HepG2 (cell line): ENCODE data around the gene LUC7L2. TPM values are rescaled to one million over a fixed set of nuclear protein-coding genes. Genes with fewer than 3 reads are reported as not detected.

Experiments
- ARNTL ChIP-seq: sonication (generic); formaldehyde crosslinking; IDR thresholded peaks from 2 replicates; pipeline ENCODE4 v1.4.0; 2020; ENCODE audit warnings: mild to moderate bottlenecking, missing genetic modification reagents
- NFYB ChIP-seq: sonication (generic); formaldehyde crosslinking; IDR thresholded peaks from 2 replicates; pipeline ENCODE4 v1.4.0; 2020; ENCODE audit warnings: missing genetic modification reagents
- NFYC ChIP-seq: IDR thresholded peaks from 2 replicates; pipeline ENCODE4 v1.6.1; 2016; ENCODE audit warnings: missing genetic modification reagents, missing compliant biosample characterization
- PAX8 ChIP-seq: sonication (generic); formaldehyde crosslinking; IDR thresholded peaks from 2 replicates; pipeline ENCODE4 v1.8.0; 2022; ENCODE audit warnings: mild to moderate bottlenecking, missing genetic modification reagents, borderline replicate concordance
- RFXANK ChIP-seq: IDR thresholded peaks from 2 replicates; pipeline ENCODE4 v1.6.1; 2016
- XRCC5 ChIP-seq: fragments of 200-400 bp; formaldehyde crosslinking; optimal IDR thresholded peaks from 2 replicates; pipeline ENCODE3; 2017; ENCODE audit warnings: mild to moderate bottlenecking, low read length
- ZFP37 ChIP-seq: sonication (generic); formaldehyde crosslinking; IDR thresholded peaks from 2 replicates; pipeline ENCODE4 v1.4.0; 2020; ENCODE audit warnings: missing genetic modification reagents, borderline replicate concordance
- ZNF431 ChIP-seq: sonication (generic); formaldehyde crosslinking; IDR thresholded peaks from 2 replicates; pipeline ENCODE4 v1.9.0; 2022; ENCODE audit warnings: missing genetic modification reagents, low read depth, mild to moderate bottlenecking, borderline replicate concordance
- ZNF441 ChIP-seq: sonication (generic); formaldehyde crosslinking; IDR thresholded peaks from 2 replicates; pipeline ENCODE4 v1.7.0; 2021; ENCODE audit warnings: missing genetic modification reagents, borderline replicate concordance
- polyA plus RNA-seq, 8 experiments: library from polyadenylated mRNA; depleted of rRNA in 3 of 8; stranded (reverse) in 7 of 8; unstranded in 1 of 8; fragments of >200 nt; fragmentation: Illumina TruSeq in 4 of 8; extraction: Trizol in 4 of 8; gene quantifications; 2 replicates each; pipeline versions ENCODE4 v1.2.1 to v1.2.3, GENCODE V29; 2011 to 2016; ENCODE audit warnings: low read depth in 4 of 8, missing spikeins in 1 of 8, mixed read lengths in 1 of 8; ENCODE audit not compliant: insufficient read depth in 1 of 8
- total RNA-seq, 5 experiments: library from RNA; depleted of rRNA; stranded (reverse); fragments of >200 nt; fragmentation: Illumina TruSeq; extraction: Trizol; gene quantifications; 2 replicates each; pipeline ENCODE4 v1.2.3, GENCODE V29; 2016; ENCODE audit warnings: low read depth in 1 of 5
- TF ChIP-seq, protein P1 (sequence below): sonication (generic); formaldehyde crosslinking; IDR thresholded peaks from 2 replicates; pipeline ENCODE4 v1.5.1; 2020; ENCODE audit warnings: mild to moderate bottlenecking, moderate library complexity, missing genetic modification reagents
- TF ChIP-seq, protein P2 (sequence below): sonication (generic); formaldehyde crosslinking; IDR thresholded peaks from 2 replicates; pipeline ENCODE4 v1.4.0; 2020; ENCODE audit warnings: missing genetic modification reagents
- TF ChIP-seq, protein P3 (sequence below): sonication (generic); formaldehyde crosslinking; IDR thresholded peaks from 2 replicates; pipeline ENCODE4 v1.8.1; 2023; ENCODE audit warnings: mild to moderate bottlenecking, missing genetic modification reagents
- TF ChIP-seq, protein P4 (sequence below): sonication (generic); formaldehyde crosslinking; IDR thresholded peaks from 2 replicates; pipeline ENCODE4 v1.9.0; 2021; ENCODE audit warnings: mild to moderate bottlenecking, missing genetic modification reagents
- TF ChIP-seq, protein P5 (sequence below): sonication (generic); formaldehyde crosslinking; IDR thresholded peaks from 2 replicates; pipeline ENCODE4 v1.4.0; 2020; ENCODE audit warnings: missing genetic modification reagents

LUC7L2 gene
- total and polyA plus RNA-seq, 2 of the 13 experiments (the other 11 are each of a cell fraction or from before 2014, with no cell fraction given): 17.9 to 50.7 TPM

DNA sequence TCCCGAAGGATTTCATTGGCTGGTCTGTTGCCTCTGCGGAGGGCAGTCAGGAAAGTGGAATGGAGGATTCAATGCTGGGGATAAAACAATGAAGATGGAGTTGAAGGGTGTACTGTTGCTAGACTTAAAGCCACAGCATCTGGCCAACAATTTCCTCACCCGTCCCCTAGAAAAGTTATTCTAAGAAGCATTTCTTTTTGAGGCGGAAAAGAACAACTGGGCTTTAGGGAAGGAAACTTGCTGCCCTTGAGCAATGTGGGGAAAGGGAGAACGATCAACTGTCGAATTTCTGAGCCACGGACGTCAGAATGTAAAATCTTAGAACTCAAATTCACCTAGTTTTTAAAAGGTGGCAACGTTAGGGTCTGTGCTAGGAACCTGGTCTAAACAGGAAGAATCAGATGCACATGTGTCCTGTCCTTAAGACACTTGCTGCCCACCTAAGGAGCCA, 17.9 kb upstream of the LUC7L2 start (continued):
- TF ChIP-seq, protein P1, sequence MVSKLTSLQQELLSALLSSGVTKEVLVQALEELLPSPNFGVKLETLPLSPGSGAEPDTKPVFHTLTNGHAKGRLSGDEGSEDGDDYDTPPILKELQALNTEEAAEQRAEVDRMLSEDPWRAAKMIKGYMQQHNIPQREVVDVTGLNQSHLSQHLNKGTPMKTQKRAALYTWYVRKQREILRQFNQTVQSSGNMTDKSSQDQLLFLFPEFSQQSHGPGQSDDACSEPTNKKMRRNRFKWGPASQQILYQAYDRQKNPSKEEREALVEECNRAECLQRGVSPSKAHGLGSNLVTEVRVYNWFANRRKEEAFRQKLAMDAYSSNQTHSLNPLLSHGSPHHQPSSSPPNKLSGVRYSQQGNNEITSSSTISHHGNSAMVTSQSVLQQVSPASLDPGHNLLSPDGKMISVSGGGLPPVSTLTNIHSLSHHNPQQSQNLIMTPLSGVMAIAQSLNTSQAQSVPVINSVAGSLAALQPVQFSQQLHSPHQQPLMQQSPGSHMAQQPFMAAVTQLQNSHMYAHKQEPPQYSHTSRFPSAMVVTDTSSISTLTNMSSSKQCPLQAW: 0 out of 2 replicates have a peak, but pooled peaks have one; percentile 1
- TF ChIP-seq NFYC (CRISPR knock-in tag) (peak; percentile 81), PAX8 (CRISPR knock-in tag) (no peak), ZFP37 (no peak), RFXANK (CRISPR knock-in tag) (peak; percentile 49; the same call in 1 of the 2 replicates), ZNF431 (CRISPR knock-in tag) (0 out of 2 replicates have a peak, but pooled peaks have one; percentile 14), XRCC5 (peak; percentile 27), ZNF441 (CRISPR knock-in tag) (no peak), ARNTL (CRISPR knock-in tag) (no peak), NFYB (CRISPR knock-in tag) (peak; percentile 90)
- TF ChIP-seq, protein P2, sequence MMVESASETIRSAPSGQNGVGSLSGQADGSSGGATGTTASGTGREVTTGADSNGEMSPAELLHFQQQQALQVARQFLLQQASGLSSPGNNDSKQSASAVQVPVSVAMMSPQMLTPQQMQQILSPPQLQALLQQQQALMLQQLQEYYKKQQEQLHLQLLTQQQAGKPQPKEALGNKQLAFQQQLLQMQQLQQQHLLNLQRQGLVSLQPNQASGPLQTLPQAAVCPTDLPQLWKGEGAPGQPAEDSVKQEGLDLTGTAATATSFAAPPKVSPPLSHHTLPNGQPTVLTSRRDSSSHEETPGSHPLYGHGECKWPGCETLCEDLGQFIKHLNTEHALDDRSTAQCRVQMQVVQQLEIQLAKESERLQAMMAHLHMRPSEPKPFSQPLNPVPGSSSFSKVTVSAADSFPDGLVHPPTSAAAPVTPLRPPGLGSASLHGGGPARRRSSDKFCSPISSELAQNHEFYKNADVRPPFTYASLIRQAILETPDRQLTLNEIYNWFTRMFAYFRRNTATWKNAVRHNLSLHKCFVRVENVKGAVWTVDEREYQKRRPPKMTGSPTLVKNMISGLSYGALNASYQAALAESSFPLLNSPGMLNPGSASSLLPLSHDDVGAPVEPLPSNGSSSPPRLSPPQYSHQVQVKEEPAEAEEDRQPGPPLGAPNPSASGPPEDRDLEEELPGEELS (CRISPR knock-in tag): no peak
- TF ChIP-seq, protein P3, sequence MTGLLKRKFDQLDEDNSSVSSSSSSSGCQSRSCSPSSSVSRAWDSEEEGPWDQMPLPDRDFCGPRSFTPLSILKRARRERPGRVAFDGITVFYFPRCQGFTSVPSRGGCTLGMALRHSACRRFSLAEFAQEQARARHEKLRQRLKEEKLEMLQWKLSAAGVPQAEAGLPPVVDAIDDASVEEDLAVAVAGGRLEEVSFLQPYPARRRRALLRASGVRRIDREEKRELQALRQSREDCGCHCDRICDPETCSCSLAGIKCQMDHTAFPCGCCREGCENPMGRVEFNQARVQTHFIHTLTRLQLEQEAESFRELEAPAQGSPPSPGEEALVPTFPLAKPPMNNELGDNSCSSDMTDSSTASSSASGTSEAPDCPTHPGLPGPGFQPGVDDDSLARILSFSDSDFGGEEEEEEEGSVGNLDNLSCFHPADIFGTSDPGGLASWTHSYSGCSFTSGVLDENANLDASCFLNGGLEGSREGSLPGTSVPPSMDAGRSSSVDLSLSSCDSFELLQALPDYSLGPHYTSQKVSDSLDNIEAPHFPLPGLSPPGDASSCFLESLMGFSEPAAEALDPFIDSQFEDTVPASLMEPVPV (CRISPR knock-in tag): no peak
- TF ChIP-seq, protein P4, sequence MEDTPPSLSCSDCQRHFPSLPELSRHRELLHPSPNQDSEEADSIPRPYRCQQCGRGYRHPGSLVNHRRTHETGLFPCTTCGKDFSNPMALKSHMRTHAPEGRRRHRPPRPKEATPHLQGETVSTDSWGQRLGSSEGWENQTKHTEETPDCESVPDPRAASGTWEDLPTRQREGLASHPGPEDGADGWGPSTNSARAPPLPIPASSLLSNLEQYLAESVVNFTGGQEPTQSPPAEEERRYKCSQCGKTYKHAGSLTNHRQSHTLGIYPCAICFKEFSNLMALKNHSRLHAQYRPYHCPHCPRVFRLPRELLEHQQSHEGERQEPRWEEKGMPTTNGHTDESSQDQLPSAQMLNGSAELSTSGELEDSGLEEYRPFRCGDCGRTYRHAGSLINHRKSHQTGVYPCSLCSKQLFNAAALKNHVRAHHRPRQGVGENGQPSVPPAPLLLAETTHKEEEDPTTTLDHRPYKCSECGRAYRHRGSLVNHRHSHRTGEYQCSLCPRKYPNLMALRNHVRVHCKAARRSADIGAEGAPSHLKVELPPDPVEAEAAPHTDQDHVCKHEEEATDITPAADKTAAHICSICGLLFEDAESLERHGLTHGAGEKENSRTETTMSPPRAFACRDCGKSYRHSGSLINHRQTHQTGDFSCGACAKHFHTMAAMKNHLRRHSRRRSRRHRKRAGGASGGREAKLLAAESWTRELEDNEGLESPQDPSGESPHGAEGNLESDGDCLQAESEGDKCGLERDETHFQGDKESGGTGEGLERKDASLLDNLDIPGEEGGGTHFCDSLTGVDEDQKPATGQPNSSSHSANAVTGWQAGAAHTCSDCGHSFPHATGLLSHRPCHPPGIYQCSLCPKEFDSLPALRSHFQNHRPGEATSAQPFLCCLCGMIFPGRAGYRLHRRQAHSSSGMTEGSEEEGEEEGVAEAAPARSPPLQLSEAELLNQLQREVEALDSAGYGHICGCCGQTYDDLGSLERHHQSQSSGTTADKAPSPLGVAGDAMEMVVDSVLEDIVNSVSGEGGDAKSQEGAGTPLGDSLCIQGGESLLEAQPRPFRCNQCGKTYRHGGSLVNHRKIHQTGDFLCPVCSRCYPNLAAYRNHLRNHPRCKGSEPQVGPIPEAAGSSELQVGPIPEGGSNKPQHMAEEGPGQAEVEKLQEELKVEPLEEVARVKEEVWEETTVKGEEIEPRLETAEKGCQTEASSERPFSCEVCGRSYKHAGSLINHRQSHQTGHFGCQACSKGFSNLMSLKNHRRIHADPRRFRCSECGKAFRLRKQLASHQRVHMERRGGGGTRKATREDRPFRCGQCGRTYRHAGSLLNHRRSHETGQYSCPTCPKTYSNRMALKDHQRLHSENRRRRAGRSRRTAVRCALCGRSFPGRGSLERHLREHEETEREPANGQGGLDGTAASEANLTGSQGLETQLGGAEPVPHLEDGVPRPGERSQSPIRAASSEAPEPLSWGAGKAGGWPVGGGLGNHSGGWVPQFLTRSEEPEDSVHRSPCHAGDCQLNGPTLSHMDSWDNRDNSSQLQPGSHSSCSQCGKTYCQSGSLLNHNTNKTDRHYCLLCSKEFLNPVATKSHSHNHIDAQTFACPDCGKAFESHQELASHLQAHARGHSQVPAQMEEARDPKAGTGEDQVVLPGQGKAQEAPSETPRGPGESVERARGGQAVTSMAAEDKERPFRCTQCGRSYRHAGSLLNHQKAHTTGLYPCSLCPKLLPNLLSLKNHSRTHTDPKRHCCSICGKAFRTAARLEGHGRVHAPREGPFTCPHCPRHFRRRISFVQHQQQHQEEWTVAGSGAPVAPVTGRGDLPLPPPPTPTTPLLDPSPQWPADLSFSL (CRISPR knock-in tag): no peak
- TF ChIP-seq, protein P5, sequence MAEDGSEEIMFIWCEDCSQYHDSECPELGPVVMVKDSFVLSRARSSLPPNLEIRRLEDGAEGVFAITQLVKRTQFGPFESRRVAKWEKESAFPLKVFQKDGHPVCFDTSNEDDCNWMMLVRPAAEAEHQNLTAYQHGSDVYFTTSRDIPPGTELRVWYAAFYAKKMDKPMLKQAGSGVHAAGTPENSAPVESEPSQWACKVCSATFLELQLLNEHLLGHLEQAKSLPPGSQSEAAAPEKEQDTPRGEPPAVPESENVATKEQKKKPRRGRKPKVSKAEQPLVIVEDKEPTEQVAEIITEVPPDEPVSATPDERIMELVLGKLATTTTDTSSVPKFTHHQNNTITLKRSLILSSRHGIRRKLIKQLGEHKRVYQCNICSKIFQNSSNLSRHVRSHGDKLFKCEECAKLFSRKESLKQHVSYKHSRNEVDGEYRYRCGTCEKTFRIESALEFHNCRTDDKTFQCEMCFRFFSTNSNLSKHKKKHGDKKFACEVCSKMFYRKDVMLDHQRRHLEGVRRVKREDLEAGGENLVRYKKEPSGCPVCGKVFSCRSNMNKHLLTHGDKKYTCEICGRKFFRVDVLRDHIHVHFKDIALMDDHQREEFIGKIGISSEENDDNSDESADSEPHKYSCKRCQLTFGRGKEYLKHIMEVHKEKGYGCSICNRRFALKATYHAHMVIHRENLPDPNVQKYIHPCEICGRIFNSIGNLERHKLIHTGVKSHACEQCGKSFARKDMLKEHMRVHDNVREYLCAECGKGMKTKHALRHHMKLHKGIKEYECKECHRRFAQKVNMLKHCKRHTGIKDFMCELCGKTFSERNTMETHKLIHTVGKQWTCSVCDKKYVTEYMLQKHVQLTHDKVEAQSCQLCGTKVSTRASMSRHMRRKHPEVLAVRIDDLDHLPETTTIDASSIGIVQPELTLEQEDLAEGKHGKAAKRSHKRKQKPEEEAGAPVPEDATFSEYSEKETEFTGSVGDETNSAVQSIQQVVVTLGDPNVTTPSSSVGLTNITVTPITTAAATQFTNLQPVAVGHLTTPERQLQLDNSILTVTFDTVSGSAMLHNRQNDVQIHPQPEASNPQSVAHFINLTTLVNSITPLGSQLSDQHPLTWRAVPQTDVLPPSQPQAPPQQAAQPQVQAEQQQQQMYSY (CRISPR knock-in tag): no peak
